ENCODE data around the gene MYO10.
"Not testable (repeated sequence)": the region's sequence is repeated elsewhere in the genome, so short reads cannot be mapped to it uniquely, and the experiment has no call there.

The MYO10 gene

DNA sequence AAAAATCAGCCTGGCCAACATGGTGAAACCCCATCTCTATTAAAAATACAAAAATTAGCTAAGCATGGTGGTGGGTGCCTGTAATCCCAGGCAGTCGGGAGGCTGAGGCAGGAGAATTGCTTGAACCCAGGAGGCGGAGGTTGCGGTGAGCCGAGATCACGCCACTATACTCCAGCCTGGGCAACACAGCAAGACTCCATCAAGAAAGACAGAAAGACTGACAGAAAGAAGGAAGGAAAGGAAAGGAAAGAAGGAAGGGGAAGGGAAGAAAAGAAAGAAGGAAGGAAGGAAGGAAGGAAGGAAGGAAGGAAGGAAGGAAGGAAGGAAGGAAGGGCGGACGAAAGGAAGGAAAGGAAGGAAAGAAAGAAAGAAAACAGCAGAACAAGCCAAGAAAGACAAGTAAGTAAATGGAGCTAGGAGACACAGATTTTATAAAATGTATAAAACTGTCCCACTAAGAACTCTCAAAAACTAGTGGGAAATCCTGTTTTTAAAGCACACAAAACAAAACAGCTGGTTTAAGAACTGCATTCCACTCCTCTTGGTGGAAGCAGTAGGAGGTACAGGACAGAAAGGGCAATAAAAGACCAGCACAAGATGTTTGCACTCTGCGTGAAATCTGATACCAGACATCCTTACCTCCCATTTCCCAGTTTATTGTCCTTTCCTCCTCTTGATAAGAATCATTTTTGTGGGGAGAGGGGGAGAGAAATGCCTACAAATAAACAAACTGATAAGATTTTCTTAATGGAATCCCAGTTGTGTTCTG lies 46.7 kb downstream of the MYO10 start:
- in situ Hi-C loops (cut with HindIII; ENCODE audit: low sequenced_read_pairs): no loop called here

DNA sequence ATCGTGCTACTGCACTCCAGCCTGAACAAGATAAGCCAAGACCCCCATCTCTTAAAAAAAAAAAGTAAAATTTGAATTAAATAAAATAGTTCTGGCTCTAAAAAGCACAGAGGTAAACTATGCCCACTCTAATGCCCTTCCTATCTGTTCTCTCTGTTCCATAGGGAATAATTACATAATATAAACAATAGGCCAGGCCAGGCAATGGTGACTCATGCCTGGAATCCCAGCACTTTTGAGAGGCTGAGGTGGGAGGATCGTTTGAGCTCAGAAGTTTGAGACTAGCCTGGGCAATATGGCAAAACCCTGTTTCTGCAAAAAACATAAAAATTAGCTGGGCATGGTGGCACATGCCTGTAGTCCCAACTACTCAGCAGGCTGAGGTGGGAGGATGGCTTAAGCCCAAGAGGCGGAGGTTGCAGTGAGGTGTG lies 47.4 kb downstream of the MYO10 start:
- in situ Hi-C loops (cut with HindIII; ENCODE audit: low sequenced_read_pairs): no loop called here

DNA sequence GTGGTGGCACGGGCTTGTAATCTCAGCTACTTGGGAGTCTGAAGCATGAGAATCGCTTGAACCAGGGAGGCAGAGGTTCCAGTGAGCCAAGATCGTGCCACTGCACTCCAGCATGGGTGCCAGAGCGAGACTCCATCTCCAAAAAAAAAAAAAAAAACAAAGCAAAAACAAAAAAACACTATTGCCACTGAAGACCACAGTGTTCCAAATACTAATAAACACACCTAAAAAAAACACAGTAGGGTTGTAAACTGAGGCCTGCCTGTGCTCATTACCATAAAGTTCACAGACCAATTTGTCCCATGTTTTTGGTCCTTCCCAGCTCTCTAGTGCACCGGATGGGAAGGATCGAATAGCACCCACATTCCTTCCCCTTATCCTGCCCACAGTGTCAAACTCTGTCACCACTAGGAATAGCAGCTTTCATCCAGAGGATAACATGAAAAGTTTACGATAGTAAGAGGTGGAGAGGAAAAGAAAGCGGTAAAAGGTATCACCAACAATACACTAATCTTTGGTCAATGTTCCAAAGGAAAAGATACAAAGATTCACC lies 49.2 kb downstream of the MYO10 start:
- in situ Hi-C loops (cut with HindIII; ENCODE audit: low sequenced_read_pairs): no loop called here

- in situ Hi-C loops (cut with HindIII; ENCODE audit: low sequenced_read_pairs): no loop called here
Measured at GRCh38 chr5:16886366-16886736, 49.7 kb downstream of the MYO10 start.

- in situ Hi-C loops (cut with HindIII; ENCODE audit: low sequenced_read_pairs): no loop called here
Measured at GRCh38 chr5:16885635-16886365, 50.3 kb downstream of the MYO10 start.

DNA sequence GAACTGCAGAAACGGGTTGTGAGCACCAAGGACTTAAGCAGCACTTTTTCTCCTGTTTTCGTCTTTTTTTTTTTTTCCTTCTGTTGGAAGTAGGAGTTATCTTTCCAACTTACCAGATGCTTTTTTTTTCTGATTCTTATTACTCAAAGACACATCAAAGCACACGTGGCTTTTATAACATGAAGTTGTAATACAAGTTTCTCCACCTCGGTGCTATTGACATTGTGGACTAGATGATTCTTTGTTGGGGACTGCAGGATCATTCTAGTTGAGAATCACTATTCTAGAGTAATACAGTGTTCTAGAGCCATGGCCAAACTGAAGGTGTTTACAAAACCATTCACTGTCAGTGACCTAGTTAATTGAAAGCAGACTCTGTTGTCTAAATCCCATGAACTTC lies 51.5 kb downstream of the MYO10 start:
- in situ Hi-C loops (cut with HindIII; ENCODE audit: low sequenced_read_pairs): no loop called here

DNA sequence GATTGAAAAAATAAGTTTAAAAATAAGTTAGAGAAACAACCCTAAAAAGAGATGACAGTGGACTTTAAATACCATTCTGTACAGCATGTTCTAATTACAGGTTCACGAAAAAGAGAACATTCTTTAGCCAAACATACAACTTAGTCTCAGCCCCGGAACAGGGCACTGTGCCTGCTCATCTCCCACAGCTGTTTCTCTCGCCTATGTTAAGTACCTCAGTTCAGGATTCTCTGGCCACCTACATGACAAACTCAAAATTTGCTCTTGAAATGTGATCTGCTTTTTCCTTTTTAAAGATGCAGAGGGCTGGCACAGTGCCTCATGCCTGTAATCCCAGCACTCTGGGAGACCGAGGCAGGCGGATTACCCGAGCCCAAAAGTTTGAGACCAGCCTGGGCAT lies 52.3 kb downstream of the MYO10 start:
- in situ Hi-C loops (cut with HindIII; ENCODE audit: low sequenced_read_pairs): no loop called here

GRCh38 chr5:16883176-16883575 lies 52.9 kb downstream of the MYO10 start:
- in situ Hi-C loops (cut with HindIII; ENCODE audit: low sequenced_read_pairs): no loop called here

DNA sequence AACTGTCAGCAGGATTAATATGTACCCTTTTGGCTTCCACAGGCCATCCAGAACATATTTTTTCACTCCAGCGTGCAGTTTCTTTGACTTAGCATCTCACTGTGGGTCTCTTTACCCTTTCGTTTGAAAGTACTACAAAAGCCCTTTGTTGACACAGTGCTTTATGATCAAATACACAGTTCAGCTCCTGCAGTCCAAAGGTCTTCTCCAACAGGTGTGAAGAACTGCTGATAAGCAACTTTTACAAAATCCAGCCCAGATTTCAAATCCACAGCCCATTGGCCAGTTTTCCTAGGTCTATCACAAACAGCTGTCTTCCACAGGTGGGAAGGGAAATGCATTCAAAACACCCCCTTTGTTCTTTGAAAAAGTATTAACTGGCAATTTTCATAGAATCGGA lies 54.8 kb downstream of the MYO10 start:
- in situ Hi-C loops (cut with HindIII; ENCODE audit: low sequenced_read_pairs): no loop called here

- in situ Hi-C loops (cut with HindIII; ENCODE audit: low sequenced_read_pairs): no loop called here
Measured at GRCh38 chr5:16880547-16880946, 55.5 kb downstream of the MYO10 start.

DNA sequence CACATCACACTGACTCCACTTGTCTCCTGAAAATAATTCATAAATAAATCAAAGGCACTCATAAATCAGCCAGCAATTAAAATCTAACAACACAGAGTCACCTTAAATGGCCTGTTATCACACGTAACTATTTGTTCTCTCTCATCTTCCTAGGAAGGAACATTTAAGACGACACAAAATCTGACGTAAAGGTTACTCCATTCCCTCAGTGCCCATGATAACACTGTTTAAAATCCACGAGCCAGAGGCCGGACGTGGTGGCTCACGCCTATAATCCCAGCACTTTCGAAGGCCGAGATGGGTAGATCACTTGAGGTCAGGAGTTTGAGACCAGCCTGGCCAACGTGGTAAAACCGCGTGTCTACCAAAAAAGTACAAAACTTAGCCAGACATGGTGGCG lies 56.4 kb downstream of the MYO10 start:
- in situ Hi-C loops (cut with HindIII; ENCODE audit: low sequenced_read_pairs): no loop called here

DNA sequence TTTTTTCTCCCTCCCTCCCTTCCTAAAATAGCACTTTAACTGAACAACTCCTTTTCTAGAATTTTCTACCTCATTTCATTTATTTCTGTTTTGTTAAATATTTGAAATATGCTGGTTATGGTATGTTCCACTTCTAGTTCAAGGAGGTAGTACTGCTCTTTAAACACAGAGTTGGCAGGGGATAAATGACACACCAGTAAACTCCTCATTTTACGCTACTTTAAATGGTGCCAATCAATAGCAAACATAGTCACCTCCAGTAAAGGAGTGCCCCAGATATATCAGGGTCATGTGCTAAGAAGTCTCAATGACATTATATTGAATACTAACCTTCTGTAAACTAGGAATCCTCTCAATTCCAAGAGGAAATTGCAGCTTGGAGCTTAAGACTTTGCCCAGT lies 56.9 kb downstream of the MYO10 start:
- in situ Hi-C loops (cut with HindIII; ENCODE audit: low sequenced_read_pairs): no loop called here

DNA sequence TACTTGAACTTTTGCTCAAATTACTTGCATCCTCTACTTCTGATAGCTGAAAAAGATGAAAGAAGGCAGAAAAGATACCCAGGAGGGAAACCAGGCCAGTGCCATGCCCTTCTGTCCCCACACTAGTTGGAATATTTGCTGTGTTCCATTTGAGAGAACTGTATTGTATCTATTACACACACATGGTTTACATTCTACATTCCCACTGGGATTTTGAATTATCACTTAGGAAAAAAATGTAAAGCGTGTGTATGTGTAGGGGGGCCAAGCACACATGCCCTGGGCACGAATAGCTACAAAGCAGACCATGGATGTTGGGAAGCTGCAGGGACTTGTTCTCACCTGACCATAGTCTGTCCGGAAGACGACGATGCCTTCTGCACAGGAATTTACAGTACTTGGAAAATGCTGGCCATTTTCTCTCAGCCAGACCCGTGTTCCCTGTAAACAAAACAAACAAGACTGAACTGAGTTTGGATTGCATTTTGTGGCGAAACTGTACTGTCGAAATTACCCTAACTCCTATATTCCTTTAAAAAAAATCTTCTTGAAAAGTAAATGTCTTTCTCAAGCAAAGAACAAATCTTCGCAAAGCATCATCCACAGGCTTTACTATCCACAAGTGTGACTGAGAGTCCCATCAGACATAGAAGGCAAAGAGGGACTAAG lies 58.7 kb downstream of the MYO10 start:
- in situ Hi-C loops (cut with HindIII; ENCODE audit: low sequenced_read_pairs): no loop called here

DNA sequence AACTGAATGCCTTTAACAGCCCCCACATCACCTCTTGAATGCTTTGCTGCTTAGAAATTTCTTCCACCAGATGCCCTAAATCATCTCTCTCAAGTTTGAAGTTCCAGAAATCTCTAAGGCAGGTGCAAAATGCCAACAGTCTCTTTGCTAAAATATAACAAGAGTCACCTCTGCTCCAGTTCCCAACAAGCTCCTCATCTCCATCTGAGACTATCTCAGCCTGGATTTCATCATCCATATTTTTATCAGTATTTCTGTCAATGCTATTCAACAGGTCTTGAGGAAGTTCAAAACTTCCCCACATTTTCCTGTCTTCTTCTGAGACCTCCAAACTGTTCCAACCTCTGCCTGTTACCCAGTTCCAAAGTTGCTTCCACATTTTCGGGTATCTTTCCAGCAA lies 61.7 kb downstream of the MYO10 start:
- in situ Hi-C loops (cut with HindIII; ENCODE audit: low sequenced_read_pairs): not testable (repeated sequence)

GRCh38 chr5:16871746-16872339 lies 64.2 kb downstream of the MYO10 start:
- in situ Hi-C loops (cut with HindIII; ENCODE audit: low sequenced_read_pairs): no loop called here

- in situ Hi-C loops (cut with HindIII; ENCODE audit: low sequenced_read_pairs): no loop called here
Measured at GRCh38 chr5:16870878-16871277, 65.2 kb downstream of the MYO10 start.

DNA sequence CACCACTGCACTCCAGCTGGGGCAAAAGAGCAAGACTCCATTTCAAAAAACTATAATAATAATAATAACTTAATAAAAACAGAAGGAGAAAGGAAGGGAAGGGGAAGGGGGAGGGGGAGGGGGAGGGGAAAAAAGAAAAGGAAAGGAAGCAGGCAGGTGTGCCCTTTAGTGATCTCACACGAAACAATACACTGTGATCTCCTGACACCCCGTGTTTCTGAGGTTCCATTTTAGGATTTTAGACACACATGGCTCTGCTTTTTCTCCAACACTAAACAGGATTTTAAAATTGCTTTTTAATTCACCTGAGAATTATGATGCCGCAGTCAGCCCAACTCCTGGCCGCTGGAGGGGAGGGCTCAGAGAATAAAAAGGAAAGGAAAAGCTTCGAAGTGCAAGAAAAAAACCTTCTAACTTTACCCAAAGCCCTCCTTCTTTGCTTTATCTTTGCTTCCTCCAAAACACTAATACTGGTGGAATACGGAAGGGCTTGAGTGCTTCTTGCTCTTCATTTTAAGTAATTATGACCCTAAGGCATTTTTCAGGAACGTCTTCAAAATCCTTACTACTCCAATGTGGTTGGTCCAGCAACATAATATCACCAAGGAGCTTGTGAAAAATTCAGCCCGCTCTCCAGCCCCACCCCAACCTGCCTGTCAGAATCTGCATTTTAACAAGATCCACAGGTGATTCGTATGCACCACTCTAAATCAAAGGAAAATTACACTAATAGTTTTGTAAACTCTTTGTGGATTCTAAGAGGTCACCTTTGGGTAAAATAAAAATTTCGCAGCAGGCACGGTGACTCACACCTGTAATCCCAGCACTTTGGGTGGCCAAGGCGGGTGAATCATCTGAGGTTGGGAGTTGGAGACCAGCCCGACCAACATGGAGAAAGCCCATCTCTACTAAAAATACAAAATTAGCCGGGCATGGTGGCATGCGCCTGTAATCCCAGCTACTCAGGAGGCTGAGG lies 66.0 kb downstream of the MYO10 start:
- in situ Hi-C loops (cut with HindIII; ENCODE audit: low sequenced_read_pairs): no loop called here

DNA sequence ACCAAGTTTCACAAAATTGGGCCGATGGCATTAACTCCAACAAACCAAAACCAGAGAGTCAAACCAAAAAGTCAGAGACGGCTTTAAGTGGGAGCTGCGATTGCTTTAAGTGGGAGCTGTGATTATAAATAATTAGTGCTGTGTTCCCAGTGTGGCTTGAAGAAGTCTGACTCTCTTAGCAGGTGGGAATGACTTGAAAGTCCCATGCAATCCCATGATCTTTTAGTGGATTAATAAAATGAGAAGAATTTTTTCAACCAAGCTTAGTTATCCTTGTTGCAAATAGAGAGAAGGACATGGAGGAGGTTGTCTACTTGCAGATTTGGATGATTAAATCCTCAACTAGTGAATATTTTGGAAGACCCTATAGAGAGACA lies 68.5 kb downstream of the MYO10 start:
- in situ Hi-C loops (cut with HindIII; ENCODE audit: low sequenced_read_pairs): no loop called here

- in situ Hi-C loops (cut with HindIII; ENCODE audit: low sequenced_read_pairs): no loop called here
Measured at GRCh38 chr5:16866795-16867576, 69.1 kb downstream of the MYO10 start.

Measured in DLD1 (cell line).